Activated CD4-positive, alpha-beta T cell treated with anti-CD3 and anti-CD28 coated beads for 24 hours (primary cell): ENCODE data around the gene BMP5.

Source experiments
- DNase-seq, 2 donors: peaks; one replicate each; pipeline ENCODE4 v3.0.0-alpha.2; 2020; ENCODE audit warnings: low read depth in 2 of 2

BMP5 gene

GRCh38 chr6:55713436-55713835, 162.0 kb downstream of the BMP5 start:
- no peak for DNase-seq

GRCh38 chr6:55708711-55709110, 166.7 kb downstream of the BMP5 start:
- DNase-seq = no peak

GRCh38 chr6:55705451-55706440, 169.6 kb downstream of the BMP5 start:
- no peak for DNase-seq

- DNase-seq = no peak
Measured at GRCh38 chr6:55704421-55704820, 171.0 kb downstream of the BMP5 start.
